Measurements from ENCODE around the gene TMEM74B.

Gene TMEM74B

DNA sequence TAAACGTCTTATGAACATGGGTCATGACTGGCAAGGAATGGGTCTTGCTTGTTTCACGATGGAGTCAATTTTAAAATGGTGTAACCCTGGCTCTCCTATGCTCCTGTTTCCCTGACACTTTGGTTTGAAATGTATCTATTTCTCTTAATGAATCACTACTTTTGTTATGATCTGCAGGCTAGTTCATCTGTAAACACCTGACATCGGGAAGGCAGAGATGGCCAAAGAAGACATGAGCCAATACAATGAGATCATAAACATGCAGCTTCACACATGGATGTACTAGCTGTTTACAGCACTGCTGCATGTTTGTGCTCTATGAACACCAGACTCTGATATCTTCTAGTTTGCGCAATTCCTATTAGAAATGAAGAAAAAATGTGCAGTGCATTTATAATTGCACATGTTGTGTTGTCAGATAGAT is 30.1 kb upstream of the TMEM74B start:
- POLR2A ChIA-PET = no interaction called here
- no peak overlapping the region for H3K4me3 ChIP-seq (ENCODE audit: low read depth, low read length)
- TF ChIP-seq, protein P1, sequence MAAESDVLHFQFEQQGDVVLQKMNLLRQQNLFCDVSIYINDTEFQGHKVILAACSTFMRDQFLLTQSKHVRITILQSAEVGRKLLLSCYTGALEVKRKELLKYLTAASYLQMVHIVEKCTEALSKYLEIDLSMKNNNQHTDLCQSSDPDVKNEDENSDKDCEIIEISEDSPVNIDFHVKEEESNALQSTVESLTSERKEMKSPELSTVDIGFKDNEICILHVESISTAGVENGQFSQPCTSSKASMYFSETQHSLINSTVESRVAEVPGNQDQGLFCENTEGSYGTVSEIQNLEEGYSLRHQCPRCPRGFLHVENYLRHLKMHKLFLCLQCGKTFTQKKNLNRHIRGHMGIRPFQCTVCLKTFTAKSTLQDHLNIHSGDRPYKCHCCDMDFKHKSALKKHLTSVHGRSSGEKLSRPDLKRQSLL (tag by site-specific recombination; IDR thresholded peaks at IDR 0.05) = no peak
- TF ChIP-seq, protein P2, sequence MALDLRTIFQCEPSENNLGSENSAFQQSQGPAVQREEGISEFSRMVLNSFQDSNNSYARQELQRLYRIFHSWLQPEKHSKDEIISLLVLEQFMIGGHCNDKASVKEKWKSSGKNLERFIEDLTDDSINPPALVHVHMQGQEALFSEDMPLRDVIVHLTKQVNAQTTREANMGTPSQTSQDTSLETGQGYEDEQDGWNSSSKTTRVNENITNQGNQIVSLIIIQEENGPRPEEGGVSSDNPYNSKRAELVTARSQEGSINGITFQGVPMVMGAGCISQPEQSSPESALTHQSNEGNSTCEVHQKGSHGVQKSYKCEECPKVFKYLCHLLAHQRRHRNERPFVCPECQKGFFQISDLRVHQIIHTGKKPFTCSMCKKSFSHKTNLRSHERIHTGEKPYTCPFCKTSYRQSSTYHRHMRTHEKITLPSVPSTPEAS (tag by site-specific recombination; IDR thresholded peaks at IDR 0.05) = no peak
- TF ChIP-seq ZNF837 (tag by site-specific recombination; IDR thresholded peaks at IDR 0.05) = no peak
- TF ChIP-seq ZNF121 (tag by site-specific recombination; IDR thresholded peaks at IDR 0.05) = no peak
- no peak for TF ChIP-seq SCRT1 (tag by site-specific recombination; IDR thresholded peaks at IDR 0.05; ENCODE audit: borderline replicate concordance)
- TF ChIP-seq ZNF416 (tag by site-specific recombination; IDR thresholded peaks at IDR 0.05) = no peak
- TF ChIP-seq KLF10 (tag by site-specific recombination; IDR thresholded peaks at IDR 0.05) = no peak
- TF ChIP-seq OSR2 (tag by site-specific recombination; IDR thresholded peaks at IDR 0.05) = no peak
- TF ChIP-seq ZNF174 (tag by site-specific recombination; IDR thresholded peaks at IDR 0.05) = no peak
- TF ChIP-seq ZNF660 (tag by site-specific recombination; IDR thresholded peaks at IDR 0.05) = no peak
- TF ChIP-seq ZNF202 (tag by site-specific recombination; IDR thresholded peaks at IDR 0.05; ENCODE audit: borderline replicate concordance) = no peak
- TF ChIP-seq ZNF571 (tag by site-specific recombination; IDR thresholded peaks at IDR 0.05) = no peak
- CTCF ChIA-PET = interaction anchor here (1.3 kb wide), 1 partner anchor 289 kb away, joined by 4 read pairs; no protein-coding TSS in a partner anchor
- no peak overlapping the region for H3K27ac ChIP-seq (ENCODE audit: extremely low read depth, low read depth, low read length)
- no peaks in the 10 kb centered on the region for H3K9me3 ChIP-seq (ENCODE audit: control insufficient read depth, insufficient read depth, low read depth, low read length)
- H3K36me3 ChIP-seq (ENCODE audit: control insufficient read depth in 2 of 2, insufficient read depth in 1 of 2, low read length in 2 of 2) = no peaks in the 10 kb centered on the region
- H3K4me1 ChIP-seq (ENCODE audit: control insufficient read depth, insufficient read depth, low read length) = no peaks in the 10 kb centered on the region

DNA sequence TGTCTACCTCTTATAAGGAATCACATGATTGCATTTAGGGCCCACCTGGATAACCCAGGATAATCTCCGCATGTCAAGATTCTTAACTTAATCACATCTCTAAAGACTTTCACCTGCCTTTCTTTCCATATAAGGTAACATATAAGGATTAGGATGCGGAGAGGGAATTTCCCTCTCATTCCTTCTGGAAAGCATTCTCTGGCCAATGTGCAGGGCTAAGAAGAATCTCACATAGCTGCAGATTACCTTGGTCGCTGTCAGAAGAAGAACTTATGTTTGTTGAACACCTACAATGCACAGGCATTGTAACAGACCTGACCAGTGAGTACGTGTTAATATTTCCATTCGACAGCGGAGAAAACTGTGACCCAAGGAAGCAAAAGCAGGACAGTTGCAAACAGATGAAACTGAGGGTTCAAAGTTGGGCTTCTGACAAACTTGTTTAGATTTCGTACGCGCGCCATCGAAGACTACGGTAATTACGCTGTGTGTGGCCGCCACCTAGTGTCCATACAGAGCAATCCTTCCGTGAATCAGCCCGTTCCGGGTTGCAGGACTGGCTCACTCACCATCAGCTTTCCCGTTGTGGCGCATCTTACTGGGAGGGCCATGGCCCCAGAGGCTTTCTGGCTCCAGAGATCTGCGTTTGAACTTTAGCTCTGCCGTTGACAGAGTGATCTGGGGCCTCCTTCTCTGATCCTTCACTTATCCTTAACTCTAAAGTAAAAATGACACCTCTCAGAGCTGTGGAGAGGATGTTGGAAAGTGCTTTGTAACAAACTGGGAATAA is 28.0 kb upstream of the TMEM74B start:
- ChIA-PET POLR2A (no interaction called here), CTCF (interaction anchor here (0.6 to 4.3 kb wide), 26 partner anchors 8 to 573 kb away, joined by 3 to 21 read pairs (median 3); partner anchors contain the start of genes C20orf202 and RAD21L1)
- H3K27ac ChIP-seq (ENCODE audit: extremely low read depth, low read depth, low read length) = no peak overlapping the region
- H3K4me1 ChIP-seq (ENCODE audit: control insufficient read depth, insufficient read depth, low read length) = no peaks in the 10 kb centered on the region
- H3K36me3 ChIP-seq (ENCODE audit: control insufficient read depth in 2 of 2, insufficient read depth in 1 of 2, low read length in 2 of 2) = no peaks in the 10 kb centered on the region
- H3K9me3 ChIP-seq (ENCODE audit: control insufficient read depth, insufficient read depth, low read depth, low read length) = no peaks in the 10 kb centered on the region
- no peak overlapping the region for H3K4me3 ChIP-seq (ENCODE audit: low read depth, low read length)
- TF ChIP-seq, protein P3, sequence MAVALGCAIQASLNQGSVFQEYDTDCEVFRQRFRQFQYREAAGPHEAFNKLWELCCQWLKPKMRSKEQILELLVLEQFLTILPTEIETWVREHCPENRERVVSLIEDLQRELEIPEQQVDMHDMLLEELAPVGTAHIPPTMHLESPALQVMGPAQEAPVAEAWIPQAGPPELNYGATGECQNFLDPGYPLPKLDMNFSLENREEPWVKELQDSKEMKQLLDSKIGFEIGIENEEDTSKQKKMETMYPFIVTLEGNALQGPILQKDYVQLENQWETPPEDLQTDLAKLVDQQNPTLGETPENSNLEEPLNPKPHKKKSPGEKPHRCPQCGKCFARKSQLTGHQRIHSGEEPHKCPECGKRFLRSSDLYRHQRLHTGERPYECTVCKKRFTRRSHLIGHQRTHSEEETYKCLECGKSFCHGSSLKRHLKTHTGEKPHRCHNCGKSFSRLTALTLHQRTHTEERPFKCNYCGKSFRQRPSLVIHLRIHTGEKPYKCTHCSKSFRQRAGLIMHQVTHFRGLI (tag by site-specific recombination; IDR thresholded peaks at IDR 0.05) = peak; percentile 74; the same call in 1 of the 2 replicates
- TF ChIP-seq, protein P4, sequence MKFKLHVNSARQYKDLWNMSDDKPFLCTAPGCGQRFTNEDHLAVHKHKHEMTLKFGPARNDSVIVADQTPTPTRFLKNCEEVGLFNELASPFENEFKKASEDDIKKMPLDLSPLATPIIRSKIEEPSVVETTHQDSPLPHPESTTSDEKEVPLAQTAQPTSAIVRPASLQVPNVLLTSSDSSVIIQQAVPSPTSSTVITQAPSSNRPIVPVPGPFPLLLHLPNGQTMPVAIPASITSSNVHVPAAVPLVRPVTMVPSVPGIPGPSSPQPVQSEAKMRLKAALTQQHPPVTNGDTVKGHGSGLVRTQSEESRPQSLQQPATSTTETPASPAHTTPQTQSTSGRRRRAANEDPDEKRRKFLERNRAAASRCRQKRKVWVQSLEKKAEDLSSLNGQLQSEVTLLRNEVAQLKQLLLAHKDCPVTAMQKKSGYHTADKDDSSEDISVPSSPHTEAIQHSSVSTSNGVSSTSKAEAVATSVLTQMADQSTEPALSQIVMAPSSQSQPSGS (tag by site-specific recombination; IDR thresholded peaks at IDR 0.05; ENCODE audit: low read depth) = no peak
- TF ChIP-seq ZNF791 (tag by site-specific recombination; IDR thresholded peaks at IDR 0.05) = no peak
- no peak for TF ChIP-seq OSR2 (tag by site-specific recombination; IDR thresholded peaks at IDR 0.05)
- peak; percentile 97 for TF ChIP-seq ZNF654 (tag by site-specific recombination; IDR thresholded peaks at IDR 0.05; ENCODE audit: low read depth)
- peak; percentile 68 for TF ChIP-seq ZBTB17 (tag by site-specific recombination; IDR thresholded peaks at IDR 0.05)
- TF ChIP-seq ZNF768 (tag by site-specific recombination; IDR thresholded peaks at IDR 0.05) = no peak
- TF ChIP-seq ZNF600 (tag by site-specific recombination; IDR thresholded peaks at IDR 0.05) = 0 out of 2 replicates have a peak, but pooled peaks have one; percentile 57
- TF ChIP-seq ZNF664 (tag by site-specific recombination; IDR thresholded peaks at IDR 0.05) = no peak
- TF ChIP-seq ZSCAN30 (tag by site-specific recombination; IDR thresholded peaks at IDR 0.05) = peak; percentile 39; the same call in 1 of the 2 replicates
- TF ChIP-seq, protein P5, sequence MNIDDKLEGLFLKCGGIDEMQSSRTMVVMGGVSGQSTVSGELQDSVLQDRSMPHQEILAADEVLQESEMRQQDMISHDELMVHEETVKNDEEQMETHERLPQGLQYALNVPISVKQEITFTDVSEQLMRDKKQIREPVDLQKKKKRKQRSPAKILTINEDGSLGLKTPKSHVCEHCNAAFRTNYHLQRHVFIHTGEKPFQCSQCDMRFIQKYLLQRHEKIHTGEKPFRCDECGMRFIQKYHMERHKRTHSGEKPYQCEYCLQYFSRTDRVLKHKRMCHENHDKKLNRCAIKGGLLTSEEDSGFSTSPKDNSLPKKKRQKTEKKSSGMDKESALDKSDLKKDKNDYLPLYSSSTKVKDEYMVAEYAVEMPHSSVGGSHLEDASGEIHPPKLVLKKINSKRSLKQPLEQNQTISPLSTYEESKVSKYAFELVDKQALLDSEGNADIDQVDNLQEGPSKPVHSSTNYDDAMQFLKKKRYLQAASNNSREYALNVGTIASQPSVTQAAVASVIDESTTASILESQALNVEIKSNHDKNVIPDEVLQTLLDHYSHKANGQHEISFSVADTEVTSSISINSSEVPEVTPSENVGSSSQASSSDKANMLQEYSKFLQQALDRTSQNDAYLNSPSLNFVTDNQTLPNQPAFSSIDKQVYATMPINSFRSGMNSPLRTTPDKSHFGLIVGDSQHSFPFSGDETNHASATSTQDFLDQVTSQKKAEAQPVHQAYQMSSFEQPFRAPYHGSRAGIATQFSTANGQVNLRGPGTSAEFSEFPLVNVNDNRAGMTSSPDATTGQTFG (tag by site-specific recombination; IDR thresholded peaks at IDR 0.05; ENCODE audit: borderline replicate concordance) = no peak
- TF ChIP-seq, protein P6, sequence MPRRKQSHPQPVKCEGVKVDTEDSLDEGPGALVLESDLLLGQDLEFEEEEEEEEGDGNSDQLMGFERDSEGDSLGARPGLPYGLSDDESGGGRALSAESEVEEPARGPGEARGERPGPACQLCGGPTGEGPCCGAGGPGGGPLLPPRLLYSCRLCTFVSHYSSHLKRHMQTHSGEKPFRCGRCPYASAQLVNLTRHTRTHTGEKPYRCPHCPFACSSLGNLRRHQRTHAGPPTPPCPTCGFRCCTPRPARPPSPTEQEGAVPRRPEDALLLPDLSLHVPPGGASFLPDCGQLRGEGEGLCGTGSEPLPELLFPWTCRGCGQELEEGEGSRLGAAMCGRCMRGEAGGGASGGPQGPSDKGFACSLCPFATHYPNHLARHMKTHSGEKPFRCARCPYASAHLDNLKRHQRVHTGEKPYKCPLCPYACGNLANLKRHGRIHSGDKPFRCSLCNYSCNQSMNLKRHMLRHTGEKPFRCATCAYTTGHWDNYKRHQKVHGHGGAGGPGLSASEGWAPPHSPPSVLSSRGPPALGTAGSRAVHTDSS (tag by site-specific recombination; IDR thresholded peaks at IDR 0.05) = 0 out of 2 replicates have a peak, but pooled peaks have one; percentile 30
- no peak for TF ChIP-seq ZNF350 (tag by site-specific recombination; IDR thresholded peaks at IDR 0.05)
- TF ChIP-seq ZFP37 (tag by site-specific recombination; IDR thresholded peaks at IDR 0.05) = 0 out of 2 replicates have a peak, but pooled peaks have one; percentile 21
